Stomach (tissue), 4 donors: ENCODE results near the gene LTB.
A peak's percentile ranks its signal among the peaks of the same experiment; 100 is the strongest.

Experiments used
- CTCF ChIP-seq, 7 experiments: fragments of 450-650 bp in 4 of 7; fragments of 200-600 bp in 3 of 7; sonication (generic) in 3 of 7; IDR thresholded peaks; one replicate each; pipeline ENCODE4 v1.5.1; 2016 to 2019; ENCODE audit warnings: antibody characterized with exemption in 7 of 7, control low read depth in 2 of 7, mild to moderate bottlenecking in 1 of 7
- POLR2A ChIP-seq, 4 donors: fragments of 450-650 bp; IDR thresholded peaks; one replicate each; pipeline ENCODE4 v1.6.1; 2016; ENCODE audit warnings: antibody characterized with exemption in 4 of 4, control low read depth in 2 of 4, mild to moderate bottlenecking in 1 of 4, moderate library complexity in 1 of 4
- POLR2AphosphoS5 ChIP-seq, 3 donors: sonication (generic); formaldehyde crosslinking; IDR thresholded peaks; one replicate each; pipeline ENCODE4 v1.6.1; 2016; ENCODE audit warnings: antibody characterized with exemption in 3 of 3

GRCh38 chr6:31597006-31597405, 14.8 kb upstream of the LTB start:
- TF ChIP-seq POLR2A (IDR thresholded peaks at IDR 0.05) (no peak), POLR2AphosphoS5 (IDR thresholded peaks at IDR 0.05) (no peak), CTCF (IDR thresholded peaks at IDR 0.05) (peak in 1 of 7 experiments; percentile 10)
